Suppressor macrophage treated with lipopolysaccharide for 1 hour (primary cell): ENCODE data around the gene PALD1.

Experiments used
- DNase-seq, 3 donors: peaks; one replicate each; pipeline ENCODE4 v3.0.0-alpha.2; 2020 to 2022

Gene PALD1

DNA sequence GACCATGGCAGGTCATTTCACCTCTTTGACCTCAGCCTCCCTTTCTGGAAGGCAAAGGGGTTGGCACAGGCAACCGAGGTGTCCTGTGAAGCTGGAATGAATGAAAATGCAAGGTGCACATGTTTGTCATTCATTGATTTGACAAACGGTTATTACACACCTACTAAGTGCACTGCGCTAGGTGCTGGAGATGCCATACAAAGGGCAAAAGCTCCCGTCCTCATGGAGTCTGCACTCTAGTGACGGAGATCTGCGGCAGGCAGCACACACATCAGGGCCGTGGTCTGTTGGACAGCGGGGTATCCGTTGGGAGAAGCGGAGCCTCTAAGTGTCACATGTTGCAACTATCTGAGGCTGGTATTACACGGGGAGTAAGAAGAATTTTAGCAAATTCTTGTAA lies 79.7 kb downstream of the PALD1 start:
- no peak for DNase-seq

DNA sequence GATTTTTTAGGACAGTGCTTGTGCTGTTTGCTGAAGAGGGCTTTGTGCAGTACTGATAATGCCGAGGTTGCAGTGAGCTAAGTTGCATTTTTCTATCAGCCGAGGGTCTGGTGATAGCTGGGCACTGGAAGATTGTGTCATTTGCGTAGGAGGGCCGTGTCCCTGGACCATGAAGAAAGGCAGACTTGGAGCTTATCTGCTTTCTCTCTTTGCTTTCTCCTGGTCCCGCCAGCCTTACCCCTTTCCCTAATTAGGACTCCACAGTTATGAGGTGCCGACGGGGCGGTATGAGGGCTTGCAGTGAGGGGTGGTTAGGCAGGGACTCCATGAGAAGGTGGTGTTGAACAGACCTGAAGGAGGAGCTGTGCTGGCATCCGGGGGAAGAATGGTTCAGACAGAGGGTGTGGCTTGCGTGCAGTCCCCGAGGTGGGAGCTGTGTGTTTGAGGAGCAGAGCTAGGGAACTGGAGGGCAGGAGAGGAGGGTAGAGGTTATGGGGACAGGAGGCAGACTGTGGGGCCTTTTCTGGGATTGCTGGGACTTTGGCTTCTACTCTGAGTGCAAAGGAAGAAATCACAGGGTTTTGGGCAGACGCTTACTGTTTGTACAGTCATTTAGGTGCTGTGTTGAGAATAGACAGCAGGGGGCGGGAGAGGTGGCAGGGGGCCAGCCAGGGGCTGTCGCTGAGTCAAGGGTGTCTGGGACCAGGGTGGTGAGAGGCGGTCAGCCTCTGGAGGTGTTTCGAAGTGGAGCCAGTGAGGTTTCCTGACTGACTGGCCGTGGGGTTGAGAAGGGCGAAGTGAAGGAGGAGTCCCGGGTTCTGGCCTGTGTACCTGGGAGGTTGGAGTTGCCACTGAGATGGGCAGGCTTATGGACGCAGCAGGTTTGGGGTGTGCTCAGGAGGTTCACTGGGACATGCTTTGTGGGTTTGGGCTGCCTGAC lies 80.6 kb downstream of the PALD1 start:
- DNase-seq = peak; percentile 64 to 69 (median 64)

DNA sequence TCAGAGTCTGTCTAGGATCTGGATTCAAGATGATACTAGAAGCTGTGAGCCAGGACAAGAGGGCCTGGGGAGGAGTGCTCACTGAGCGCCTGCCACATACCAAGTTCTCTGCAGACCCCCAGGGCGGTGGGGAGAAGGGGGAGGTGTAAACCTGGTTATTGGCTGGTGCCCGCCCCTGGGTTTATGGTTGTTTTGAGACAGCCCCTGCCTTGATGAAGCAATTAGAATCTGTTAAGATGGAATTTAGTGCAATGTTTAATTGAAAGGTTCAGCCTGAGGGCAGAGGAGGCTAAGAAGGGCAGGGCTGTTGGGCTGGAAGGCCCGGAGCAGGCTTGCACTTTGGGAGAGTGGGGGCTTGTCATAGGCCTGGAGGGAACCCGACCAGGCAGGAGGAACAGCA lies 81.3 kb downstream of the PALD1 start:
- DNase-seq = no peak

DNA sequence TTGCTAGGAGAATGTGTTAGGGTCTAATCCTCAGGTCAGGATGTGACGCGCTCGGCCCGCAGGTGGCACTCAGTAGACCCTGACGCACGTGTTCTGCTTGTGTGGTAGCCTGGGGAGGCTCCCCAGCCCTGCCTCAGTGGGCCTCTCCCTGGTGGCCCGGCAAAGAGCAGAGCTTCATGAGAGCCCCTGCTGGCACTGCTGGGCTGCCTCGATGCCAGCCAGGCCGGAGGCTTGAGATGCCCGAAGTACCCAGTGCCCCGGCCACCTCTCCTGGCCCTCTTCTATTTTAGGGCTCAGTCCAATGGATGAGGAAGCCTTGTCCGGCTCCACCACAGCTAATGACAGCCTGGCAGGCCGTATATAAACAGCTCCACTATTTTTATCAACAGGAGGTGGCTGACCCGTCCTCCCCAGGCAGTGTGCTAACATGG lies 82.0 kb downstream of the PALD1 start:
- no peak for DNase-seq

DNA sequence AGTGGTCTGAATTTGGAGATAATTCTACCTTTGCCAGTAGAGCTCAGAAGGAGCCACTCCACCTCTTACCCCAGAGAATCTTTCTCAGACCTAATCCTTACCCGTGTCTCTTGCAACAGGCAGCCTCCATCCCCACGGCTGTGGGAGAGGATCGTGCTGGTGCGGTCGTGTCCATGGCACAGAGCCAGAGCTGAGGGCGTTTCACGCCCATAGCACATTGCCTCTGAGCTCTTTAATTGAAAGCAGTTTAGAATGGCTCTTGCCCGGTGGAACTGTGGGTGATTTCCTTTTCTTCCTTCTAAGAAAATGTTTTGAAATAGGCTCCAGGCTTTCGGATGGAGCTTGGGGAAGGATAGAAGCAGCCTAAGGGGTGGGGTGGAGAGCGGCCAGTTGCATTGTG lies 82.5 kb downstream of the PALD1 start:
- peak; percentile 44 to 60 (median 51) for DNase-seq

DNA sequence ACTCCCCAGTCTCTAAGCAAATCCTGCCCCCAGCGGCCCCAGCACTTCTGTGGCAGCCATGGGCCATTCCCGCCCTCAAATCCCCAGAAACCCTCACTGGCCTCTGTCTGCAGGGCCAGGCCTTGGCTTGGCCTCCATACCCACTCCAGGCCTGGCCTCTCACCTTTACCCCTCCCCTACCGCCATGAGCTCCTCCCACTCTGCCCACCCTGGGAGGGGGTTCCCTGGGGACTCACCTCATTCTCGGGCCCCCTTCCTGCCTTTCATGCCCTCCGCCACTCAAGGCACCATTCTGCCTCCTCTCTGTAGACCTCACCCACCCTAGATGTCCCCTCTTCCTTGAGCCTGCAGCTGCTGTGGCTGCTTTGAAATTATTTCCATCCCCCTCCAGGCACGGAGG lies 83.0 kb downstream of the PALD1 start:
- no peak for DNase-seq

DNA sequence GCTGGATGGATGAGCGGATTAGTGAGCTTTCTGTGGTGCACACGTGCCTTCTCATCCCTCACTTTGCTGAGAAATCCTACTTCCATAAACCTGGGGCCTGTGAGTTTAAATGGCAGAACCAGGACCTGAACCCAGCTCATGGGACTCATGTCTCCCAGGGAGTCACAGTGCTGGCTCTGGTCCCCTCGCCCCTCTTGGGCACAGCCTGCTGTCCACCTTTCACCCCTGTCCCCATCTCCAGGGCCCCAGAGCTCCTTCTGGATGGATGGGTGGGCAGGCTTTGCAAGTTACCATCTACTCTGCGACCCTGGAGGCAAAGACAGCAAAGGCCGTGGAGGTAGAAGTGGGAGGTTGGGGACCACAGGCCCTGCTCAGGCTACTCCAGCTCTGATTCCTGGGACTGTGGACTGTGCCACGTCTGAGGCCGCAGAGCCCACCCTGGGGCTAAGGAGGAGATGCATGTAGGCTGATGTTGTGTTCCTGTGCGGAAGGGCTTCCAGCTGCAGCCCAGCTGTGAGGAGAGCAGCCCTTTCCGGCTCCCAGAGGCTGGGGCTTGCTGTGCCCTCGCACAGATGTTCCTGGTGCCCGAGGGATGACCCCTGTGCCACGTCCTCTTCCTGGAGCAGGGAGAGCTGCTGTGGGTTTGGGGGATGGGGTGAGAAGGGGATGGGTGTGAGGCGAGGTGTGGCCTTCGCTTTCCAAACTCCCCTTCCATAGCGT lies 83.6 kb downstream of the PALD1 start:
- no peak for DNase-seq

DNA sequence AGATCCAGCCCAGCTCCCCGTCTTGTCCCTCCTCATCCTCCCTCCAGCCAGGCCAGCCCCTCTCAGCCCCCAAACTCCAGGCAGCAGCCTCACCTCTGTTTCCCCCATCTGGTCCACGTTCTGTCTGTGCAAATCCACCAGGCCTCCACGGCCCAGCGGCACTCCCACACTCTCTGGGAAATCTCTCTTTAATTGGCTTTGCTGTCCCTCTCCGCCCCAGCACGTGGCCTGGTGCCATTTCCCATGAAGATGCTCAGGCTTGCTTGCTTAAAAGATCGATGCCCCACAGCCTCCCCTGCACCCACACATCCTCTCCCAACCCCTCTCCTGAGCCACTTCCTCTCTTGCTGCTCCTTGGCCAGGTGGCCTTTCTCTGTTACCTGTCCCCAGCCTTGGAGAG lies 84.7 kb downstream of the PALD1 start:
- DNase-seq = no peak

DNA sequence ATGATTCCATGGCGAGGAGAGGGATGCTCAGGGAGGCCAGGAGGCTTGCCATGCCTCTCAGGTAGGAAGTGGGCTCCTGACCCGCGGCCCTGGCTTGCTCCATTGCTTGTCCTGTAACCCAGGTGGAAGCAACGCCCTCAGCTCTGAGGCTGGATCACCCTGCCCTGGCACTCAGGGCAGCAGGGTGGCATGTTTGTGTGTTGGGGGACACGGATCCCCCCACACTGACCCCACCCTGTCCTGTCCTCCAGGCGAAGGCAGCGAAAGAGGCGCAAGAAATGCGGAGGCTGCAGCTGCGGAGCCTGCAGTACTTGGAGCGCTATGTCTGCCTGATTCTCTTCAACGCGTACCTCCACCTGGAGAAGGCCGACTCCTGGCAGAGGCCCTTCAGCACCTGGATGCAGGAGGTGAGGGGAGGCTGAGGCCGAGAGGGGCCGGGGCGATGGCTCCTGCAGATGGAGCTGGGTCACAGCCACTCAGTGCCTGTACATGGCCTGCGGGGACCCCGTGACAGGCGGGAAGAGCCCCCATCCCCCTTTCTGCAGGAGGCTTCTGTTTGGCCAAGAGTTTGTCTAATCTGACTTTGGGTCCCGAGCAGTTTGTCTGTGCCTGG lies 85.7 kb downstream of the PALD1 start:
- no peak for DNase-seq

DNA sequence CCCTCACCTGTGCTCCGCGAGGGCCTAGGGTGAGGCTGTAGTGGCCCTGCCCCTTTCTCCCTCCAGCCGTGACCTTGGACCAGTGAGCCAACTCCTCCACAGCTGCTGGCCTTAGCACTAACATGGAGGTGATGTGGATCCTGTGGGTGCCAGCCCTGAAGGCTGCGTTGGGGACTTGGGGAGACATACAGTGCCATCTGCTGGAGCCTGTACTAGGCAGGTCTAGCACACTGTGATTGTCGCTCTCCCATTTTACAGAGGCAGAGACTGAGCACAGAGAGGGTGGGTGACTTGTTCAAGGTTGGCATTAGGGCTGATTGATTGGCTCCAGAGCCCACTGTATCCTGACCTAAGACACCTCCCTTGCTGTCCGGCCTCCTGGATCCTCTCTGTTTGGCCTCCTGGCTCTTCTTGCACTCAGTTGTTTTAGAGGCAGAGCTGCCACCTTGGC lies 86.4 kb downstream of the PALD1 start:
- no peak for DNase-seq

DNA sequence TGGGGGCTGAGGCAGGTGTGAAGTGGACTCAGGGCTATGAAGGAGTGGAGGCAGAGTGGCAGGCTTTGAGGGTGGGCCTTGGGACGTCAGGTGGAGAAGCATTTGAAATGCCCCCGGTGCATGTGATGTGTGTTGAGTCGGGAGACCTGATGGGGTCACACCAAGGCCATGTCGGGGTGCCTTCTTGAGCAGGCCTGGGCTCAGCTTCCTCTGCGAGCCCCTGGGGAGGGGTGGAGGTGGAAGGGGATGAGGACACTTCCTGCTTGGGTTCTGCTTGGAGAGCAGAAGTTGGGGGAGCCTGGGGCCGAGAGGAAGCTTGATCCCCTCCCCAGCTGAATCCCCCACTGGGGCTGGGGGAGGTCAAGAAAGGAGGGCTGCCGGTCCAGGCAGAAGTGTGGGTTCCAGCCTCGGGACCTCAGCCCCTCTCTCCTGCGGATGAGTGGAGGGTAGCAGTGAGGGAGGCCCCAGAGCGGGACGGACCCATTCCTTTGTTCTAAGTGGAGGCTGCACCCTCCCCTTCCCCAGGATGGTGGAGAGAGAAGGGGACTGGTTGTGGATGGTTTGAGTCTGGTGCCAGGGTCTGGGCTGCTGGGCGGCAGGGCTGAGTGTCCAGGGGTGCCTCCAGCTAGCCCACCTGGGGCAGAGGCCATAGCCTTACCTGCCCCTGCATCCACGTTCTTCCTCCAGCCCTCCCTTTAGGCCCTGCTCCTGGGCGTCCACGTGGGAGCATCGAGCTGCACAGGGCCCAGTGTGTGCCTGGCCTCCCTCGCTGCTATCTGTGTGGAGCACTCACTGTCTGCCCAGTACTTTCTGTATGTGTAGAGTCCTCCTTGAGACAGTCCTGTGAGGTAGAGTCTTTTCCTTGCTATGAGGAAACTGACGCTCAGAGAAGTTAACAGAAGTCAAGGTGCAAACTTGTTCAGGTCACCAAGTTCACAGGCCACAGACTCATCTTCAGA lies 87.3 kb downstream of the PALD1 start:
- DNase-seq = peak in 2 of 3 donors; percentile 26 to 31

DNA sequence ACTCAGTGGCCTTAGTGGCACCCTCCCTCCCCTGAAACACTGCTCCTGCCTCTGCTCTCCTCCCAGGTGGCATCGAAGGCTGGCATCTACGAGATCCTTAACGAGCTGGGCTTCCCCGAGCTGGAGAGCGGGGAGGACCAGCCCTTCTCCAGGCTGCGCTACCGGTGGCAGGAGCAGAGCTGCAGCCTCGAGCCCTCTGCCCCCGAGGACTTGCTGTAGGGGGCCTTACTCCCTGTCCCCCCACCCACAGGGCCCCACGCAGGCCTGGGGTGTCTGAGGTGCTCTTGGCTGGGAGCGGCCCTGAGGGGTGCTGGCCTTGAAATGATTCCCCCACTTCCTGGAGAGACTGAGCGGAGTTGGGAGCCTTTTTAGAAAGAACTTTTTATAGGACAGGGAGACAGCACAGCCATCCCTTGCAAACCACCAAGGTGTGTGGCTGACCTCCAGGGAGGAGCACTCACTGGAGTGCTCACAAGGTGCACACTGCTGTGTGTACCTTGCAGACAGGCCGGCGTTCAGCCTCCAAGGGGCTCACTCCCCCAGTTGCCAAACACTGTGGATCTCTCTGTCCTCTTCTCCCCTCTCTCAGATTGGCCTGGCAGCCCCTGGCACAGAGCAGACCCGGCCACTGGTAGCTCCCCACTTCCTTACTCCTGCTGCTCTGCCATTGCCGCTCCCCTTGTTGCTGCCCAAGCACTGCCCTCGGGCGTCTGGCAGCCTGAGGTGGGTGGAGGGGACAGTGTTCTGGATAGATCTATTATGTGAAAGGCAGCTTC lies 88.1 kb downstream of the PALD1 start:
- DNase-seq = no peak

DNA sequence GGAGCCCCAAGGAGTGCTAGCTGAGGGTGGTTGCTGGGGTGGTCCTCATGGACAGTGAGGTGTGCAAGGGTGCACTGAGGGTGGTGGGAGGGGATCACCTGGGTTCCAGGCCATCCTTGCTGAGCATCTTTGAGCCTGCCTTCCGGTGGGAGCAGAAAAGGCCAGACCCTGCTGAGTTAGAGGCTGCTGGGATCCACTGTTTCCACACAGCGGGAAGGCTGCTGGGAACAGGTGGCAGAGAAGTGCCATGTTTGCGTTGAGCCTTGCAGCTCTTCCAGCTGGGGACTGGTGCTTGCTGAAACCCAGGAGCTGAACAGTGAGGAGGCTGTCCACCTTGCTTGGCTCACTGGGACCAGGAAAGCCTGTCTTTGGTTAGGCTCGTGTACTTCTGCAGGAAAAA lies 89.0 kb downstream of the PALD1 start:
- no peak for DNase-seq

DNA sequence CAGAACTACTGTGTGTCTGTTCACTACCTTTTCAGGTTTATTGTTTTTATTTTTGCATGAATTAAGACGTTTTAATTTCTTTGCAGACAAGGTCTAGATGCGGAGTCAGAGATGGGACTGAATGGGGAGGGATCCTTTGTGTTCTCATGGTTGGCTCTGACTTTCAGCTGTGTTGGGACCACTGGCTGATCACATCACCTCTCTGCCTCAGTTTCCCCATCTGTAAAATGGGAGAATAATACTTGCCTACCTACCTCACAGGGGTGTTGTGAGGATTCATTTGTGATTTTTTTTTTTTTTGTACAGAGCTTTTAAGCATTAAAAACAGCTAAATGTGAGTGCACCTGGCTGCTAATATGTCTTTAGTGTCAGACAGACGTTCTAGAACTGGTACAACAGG lies 89.5 kb downstream of the PALD1 start:
- no peak for DNase-seq

DNA sequence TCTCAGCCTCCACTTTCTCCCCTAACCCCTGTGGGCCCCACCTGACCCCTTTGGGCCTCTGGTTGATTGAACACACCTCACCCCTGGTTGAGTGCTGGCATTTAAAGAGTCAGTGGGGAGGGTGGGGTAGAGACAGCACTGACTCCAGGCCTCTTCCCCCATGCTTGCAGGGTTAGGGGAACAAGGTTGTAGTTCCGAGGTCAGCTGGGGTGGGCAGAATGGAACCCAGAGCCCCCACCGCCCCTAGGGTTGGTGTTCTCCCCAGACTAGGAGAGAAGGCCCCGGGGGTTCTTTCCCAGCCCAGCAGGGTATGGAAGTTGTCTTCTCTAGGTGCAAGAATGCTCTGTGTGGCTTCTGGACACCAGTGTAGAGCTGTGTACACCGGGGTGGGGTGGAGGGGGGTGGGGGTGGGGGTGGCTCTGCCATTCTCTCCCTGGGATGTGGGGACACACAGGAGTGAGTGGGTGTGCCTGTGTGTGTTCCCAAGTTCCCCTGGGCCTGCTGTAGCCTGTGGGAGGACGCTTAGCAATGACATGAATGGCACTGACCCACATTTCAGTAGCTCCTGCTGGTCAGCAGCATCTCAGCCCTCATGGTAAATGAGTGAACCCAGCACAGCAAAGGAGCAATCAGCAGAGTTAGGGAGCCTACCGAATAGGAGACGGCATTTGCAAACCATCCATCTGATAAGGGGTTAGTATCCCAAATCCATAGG lies 90.4 kb downstream of the PALD1 start:
- DNase-seq = no peak

DNA sequence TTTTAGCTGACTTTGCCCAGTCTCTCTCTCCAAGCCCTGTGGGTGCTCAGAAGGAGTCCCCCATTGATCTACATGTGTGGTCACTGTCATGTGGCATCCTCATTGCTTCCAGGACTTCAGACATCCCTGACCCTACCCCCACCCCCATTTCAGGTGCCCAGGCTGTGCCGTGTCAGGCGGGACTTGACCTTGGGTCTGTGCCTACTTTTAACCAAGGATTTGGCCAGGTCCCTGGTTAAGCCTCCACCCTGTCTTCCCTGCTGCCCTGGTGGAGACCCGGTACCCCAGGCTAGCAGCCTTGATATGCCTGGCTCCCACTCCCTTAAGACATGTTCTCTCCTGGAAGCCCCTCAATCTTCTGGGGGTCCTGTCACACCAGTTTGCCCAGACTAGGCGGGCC lies 92.7 kb downstream of the PALD1 start:
- DNase-seq = no peak

DNA sequence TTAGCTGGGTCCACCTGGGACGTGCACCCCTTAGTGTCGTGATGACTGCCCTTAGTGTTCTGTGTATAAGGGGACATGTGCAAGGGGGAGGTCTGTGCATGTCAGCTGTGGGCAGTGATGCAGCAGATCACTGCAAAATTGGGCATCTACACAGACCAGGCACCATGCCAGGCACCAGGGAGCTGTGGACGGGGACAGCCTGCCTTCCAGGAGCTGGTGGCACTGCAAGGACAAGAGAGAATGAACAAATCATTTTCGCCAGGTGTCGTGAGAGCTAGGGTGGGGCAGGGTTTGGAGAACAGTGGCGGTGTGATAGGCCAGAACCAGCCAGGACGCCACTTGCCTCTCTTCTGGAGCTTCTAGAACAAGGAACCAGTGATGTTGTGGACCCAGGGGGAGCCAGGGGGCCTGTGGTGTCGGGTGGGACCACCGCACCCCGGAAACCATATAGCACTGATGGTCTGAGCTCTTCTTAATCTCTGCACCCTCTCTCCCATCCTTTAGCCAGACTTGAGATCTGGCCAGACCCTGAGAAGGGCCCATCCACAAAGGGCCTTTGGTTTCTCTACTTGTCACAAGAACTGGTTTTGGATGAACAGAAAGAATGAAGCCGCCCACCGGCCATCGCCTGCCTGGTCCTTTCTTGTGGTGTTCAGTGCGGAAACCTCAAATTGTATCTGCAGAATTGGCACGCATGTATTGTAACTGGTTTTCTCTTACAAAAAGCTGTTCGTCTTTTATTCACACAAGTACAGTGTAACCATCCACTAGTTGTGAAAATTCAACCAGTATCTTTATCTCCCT lies 93.3 kb downstream of the PALD1 start:
- DNase-seq = no peak

DNA sequence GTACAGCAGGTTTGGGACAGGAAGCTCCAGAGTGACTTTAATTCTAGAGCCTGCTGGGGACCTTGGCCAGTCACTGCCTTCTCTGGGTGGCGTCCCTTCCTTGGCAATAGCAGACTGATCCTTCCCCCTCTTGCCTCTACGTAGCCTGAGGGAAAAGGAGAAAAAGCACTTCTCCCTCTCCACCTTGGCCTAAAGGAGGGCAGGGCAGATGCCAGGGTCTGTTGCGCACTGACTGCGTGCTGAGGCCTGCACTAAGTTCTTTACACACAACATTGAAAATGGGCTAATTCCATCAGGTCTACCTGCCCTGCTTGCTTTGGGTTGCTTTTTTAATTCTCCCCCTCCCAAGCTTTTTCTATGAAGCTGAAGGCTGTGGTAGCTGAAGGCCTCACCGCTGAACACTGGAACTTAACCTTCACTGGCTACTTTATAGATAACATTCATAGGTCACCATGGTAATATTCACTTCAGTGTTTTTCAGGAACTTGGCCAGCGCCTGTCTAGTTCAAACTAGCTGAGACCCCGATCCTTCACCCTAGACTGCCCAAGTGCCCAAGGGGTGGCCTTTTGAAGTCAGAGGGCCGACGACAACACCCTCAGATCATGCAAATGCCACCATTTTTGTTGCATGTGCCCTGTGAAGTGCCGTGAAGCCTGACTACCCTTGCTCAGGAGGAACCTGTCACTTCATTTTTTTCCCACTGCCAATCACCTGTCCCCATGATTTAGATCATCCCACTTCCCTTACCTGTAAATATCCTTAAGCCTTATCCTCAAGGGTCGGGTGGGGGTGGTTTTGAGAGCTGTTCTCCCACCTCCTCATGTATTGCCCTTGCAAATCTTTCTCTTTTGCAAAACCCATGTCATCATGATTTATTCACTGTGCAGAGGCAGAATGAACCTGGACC lies 95.3 kb downstream of the PALD1 start:
- DNase-seq = no peak

DNA sequence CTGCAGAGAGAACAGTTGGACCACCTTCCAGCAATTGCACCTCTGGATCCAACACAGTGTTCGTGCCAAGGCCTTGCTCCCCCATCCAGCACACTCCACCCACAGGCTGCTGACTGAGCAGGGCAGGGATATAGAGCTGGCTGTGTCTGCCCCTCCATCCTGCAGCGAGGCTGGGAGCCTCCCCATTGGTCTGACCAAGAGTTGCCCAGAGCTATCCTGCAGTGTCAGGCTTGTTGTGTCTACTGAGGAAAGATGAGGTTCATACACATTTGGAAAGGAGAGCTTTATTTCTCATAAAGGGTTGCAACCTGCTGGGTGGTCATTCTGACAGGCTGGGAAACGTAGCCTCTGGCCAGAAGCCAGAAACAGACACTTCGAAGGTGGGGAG lies 96.9 kb downstream of the PALD1 start:
- no peak for DNase-seq
